H1 (cell line): Measurements from ENCODE around the gene XPNPEP2. TPM values are rescaled to one million over a fixed set of nuclear protein-coding genes. Genes with fewer than 3 reads are reported as not detected.

Source experiments
- CTCF ChIA-PET: fragments of 300-600 bp; sonication (Branson Sonifier 250); formaldehyde crosslinking; loops from one replicate; lab custom pipeline; 2021; ENCODE audit not compliant: partially characterized antibody; lab: Charles Lee
- POLR2A ChIA-PET: fragments of 300-600 bp; sonication (Branson Sonifier 250); formaldehyde crosslinking; loops from one replicate; lab custom pipeline; 2021; ENCODE audit warnings: inconsistent platforms; ENCODE audit not compliant: partially characterized antibody; lab: Charles Lee
- DNase-seq, 2 experiments: peaks; one replicate each; pipeline versions ENCODE4 v3.0.0 to v3.0.0-alpha.2; 2010 to 2022; ENCODE audit warnings: low spot score in 2 of 2, low read depth in 1 of 2, mixed read lengths in 1 of 2
- FAIRE-seq: peaks from 2 replicates; lab custom pipeline; 2011; peaks lifted over from hg19 to GRCh38; lab: Jason Lieb, UNC
- H2AFZ ChIP-seq: 2 replicates; pipeline ENCODE4 v1.8.1; 2012; ENCODE audit warnings: low read length, inconsistent platforms
- H2AK5ac ChIP-seq: 2 replicates; pipeline ENCODE4 v1.6.1; 2013; ENCODE audit warnings: low read depth, low read length
- H2BK120ac ChIP-seq: replicated peaks from 2 replicates; pipeline ENCODE3; 2013; ENCODE audit warnings: low read depth, low read length, inconsistent platforms
- H2BK12ac ChIP-seq: 2 replicates; pipeline ENCODE4 v1.6.1; 2013; ENCODE audit warnings: low read depth, low read length
- H2BK15ac ChIP-seq: 2 replicates; pipeline ENCODE4 v1.6.1; 2013; ENCODE audit warnings: low read length
- H2BK20ac ChIP-seq: 2 replicates; pipeline ENCODE4 v1.6.1; 2013; ENCODE audit warnings: low read length
- H2BK5ac ChIP-seq: 2 replicates; pipeline ENCODE4 v1.6.1; 2013; ENCODE audit warnings: low read depth, low read length
- H3K14ac ChIP-seq: 2 replicates; pipeline ENCODE4 v1.6.1; 2013; ENCODE audit warnings: inconsistent platforms; ENCODE audit not compliant: insufficient read length
- H3K18ac ChIP-seq: 2 replicates; pipeline ENCODE4 v1.6.1; 2013; ENCODE audit warnings: low read length; ENCODE audit errors: extremely low read depth
- H3K23ac ChIP-seq: 2 replicates; pipeline ENCODE4 v1.6.1; 2013; ENCODE audit warnings: inconsistent platforms; ENCODE audit not compliant: insufficient read length
- H3K23me2 ChIP-seq: 2 replicates; pipeline ENCODE4 v1.6.1; 2013; ENCODE audit warnings: low read depth, low read length
- H3K27ac ChIP-seq: 2 replicates; pipeline ENCODE4 v1.6.1; 2011; ENCODE audit warnings: low read depth, low read length, inconsistent platforms
- H3K27me3 ChIP-seq, 4 experiments: replicated peaks in 1 of 4; 1 replicate in 1 of 4; 2 replicates in 3 of 4; pipeline versions ENCODE4 v1.6.1 to v1.8.1; 2011 to 2013; ENCODE audit warnings: low read length in 3 of 4, mild to moderate bottlenecking in 3 of 4, inconsistent platforms in 2 of 4, mixed read lengths in 2 of 4, moderate library complexity in 1 of 4; ENCODE audit not compliant: control insufficient read depth in 3 of 4, insufficient read depth in 3 of 4; ENCODE audit errors: extremely low read depth in 1 of 4
- H3K36me3 ChIP-seq, 4 experiments: 2 replicates each; pipeline versions ENCODE4 v1.6.1 to v1.8.1; 2011 to 2013; ENCODE audit warnings: mild to moderate bottlenecking in 4 of 4, low read length in 3 of 4, moderate library complexity in 2 of 4, control low read depth in 1 of 4, inconsistent platforms in 1 of 4; ENCODE audit not compliant: insufficient read depth in 4 of 4, control insufficient read depth in 2 of 4
- H3K4ac ChIP-seq: replicated peaks from 2 replicates; pipeline ENCODE3; 2013; ENCODE audit warnings: low read length, low read depth, mixed read lengths, inconsistent platforms; ENCODE audit not compliant: insufficient read length
- H3K4me1 ChIP-seq, 4 experiments: replicated peaks in 1 of 4; 1 replicate in 1 of 4; 2 replicates in 3 of 4; pipeline versions ENCODE4 v1.6.1 to v1.8.1; 2011 to 2013; ENCODE audit warnings: low read length in 3 of 4, inconsistent platforms in 2 of 4, mixed read lengths in 1 of 4; ENCODE audit not compliant: insufficient read depth in 4 of 4, control insufficient read depth in 3 of 4
- H3K4me2 ChIP-seq, 2 experiments: 2 replicates each; pipeline versions ENCODE4 v1.6.1 to v1.8.1; 2011 to 2013; ENCODE audit warnings: low read depth in 2 of 2, low read length in 2 of 2, control low read depth in 1 of 2, inconsistent platforms in 1 of 2, mild to moderate bottlenecking in 1 of 2; ENCODE audit not compliant: insufficient read depth in 1 of 2
- H3K4me3 ChIP-seq, 4 experiments: fragments of 200-600, 300-600 bp in 1 of 4; sonication (generic), shearing (Covaris generic), sonication (Bioruptor Twin) in 1 of 4; 2 replicates each; pipeline versions ENCODE4 v1.5.1 to v1.8.1; 2011 to 2016; ENCODE audit warnings: low read length in 4 of 4, low read depth in 3 of 4, control low read depth in 2 of 4, inconsistent platforms in 2 of 4, mild to moderate bottlenecking in 2 of 4, mixed read lengths in 1 of 4, moderate library complexity in 1 of 4; ENCODE audit not compliant: insufficient read depth in 2 of 4; ENCODE audit errors: extremely low read depth in 1 of 4
- H3K56ac ChIP-seq: replicated peaks from 2 replicates; pipeline ENCODE3; 2013; ENCODE audit warnings: low read depth, mild to moderate bottlenecking, mixed read lengths, low read length, inconsistent platforms; ENCODE audit not compliant: insufficient read length
- H3K79me1 ChIP-seq: 2 replicates; pipeline ENCODE4 v1.6.1; 2013; ENCODE audit warnings: low read depth, low read length, control low read depth
- H3K79me2 ChIP-seq, 2 experiments: 2 replicates each; pipeline versions ENCODE4 v1.6.1 to v1.8.1; 2012 to 2013; ENCODE audit warnings: low read length in 2 of 2, mild to moderate bottlenecking in 2 of 2, inconsistent platforms in 1 of 2; ENCODE audit not compliant: insufficient read depth in 2 of 2, control insufficient read depth in 1 of 2
- H3K9ac ChIP-seq, 4 experiments: replicated peaks in 1 of 4; 1 replicate in 1 of 4; 2 replicates in 3 of 4; pipeline versions ENCODE4 v1.6.1 to v1.8.1; 2011 to 2013; ENCODE audit warnings: low read depth in 3 of 4, low read length in 3 of 4, control low read depth in 2 of 4, mild to moderate bottlenecking in 2 of 4, moderate library complexity in 2 of 4, inconsistent platforms in 1 of 4; ENCODE audit errors: extremely low read depth in 1 of 4
- H3K9me3 ChIP-seq, 2 experiments: 2 replicates each; pipeline versions ENCODE4 v1.6.1 to v1.8.1; 2012 to 2013; ENCODE audit warnings: mild to moderate bottlenecking in 2 of 2, moderate library complexity in 2 of 2, control low read depth in 1 of 2, inconsistent platforms in 1 of 2, low read depth in 1 of 2, low read length in 1 of 2, mixed read lengths in 1 of 2; ENCODE audit not compliant: insufficient read depth in 2 of 2
- H4K20me1 ChIP-seq, 2 experiments: replicated peaks in 1 of 2; 2 replicates each; pipeline versions ENCODE3 to v1.8.1; 2011 to 2013; ENCODE audit warnings: inconsistent platforms in 2 of 2, low read length in 2 of 2, mild to moderate bottlenecking in 1 of 2; ENCODE audit not compliant: insufficient read depth in 2 of 2, control insufficient read depth in 1 of 2
- H4K5ac ChIP-seq: 2 replicates; pipeline ENCODE4 v1.6.1; 2013; ENCODE audit warnings: low read length, low read depth, mixed read lengths, inconsistent platforms; ENCODE audit not compliant: insufficient read length
- H4K8ac ChIP-seq: 2 replicates; pipeline ENCODE4 v1.8.0; 2013; ENCODE audit warnings: mild to moderate bottlenecking, moderate library complexity, low read length, inconsistent platforms; ENCODE audit not compliant: insufficient read depth; ENCODE audit errors: extremely low read depth
- H4K91ac ChIP-seq: replicated peaks from 2 replicates; pipeline ENCODE3; 2013; ENCODE audit warnings: low read length, mixed read lengths, inconsistent platforms; ENCODE audit not compliant: insufficient read length
- CBX5 ChIP-seq: fragments of 300-800, 300-1000 bp; sonication (generic); IDR thresholded peaks from 2 replicates; pipeline ENCODE4 v1.7.1; 2016; ENCODE audit warnings: antibody characterized with exemption, low read length, low read depth
- whole genome bisulfite sequencing, 2 experiments: shearing (Covaris generic) in 1 of 2; methylation state at CpG; one replicate each; pipeline versions ENCODE4 v1.1.6 to v1.1.7; 2013 to 2015; ENCODE audit warnings: low lambda C conversion rate in 2 of 2, mixed read lengths in 2 of 2, inconsistent platforms in 1 of 2, low coverage in 1 of 2, missing lambda C conversion rate in 1 of 2; ENCODE audit not compliant: insufficient replicate concordance in 2 of 2, insufficient coverage in 1 of 2, insufficient read length in 1 of 2; ENCODE audit errors: extremely low coverage in 1 of 2, missing lambda C conversion rate in 1 of 2; 5-methylcytosine and 5-hydroxymethylcytosine counted together
- polyA plus RNA-seq, 7 experiments: library from polyadenylated mRNA; depleted of rRNA in 3 of 7; stranded (reverse) in 5 of 7; unstranded in 2 of 7; fragments of >200 nt in 5 of 7; fragments of 200-250 nt in 2 of 7; gene quantifications; 1 replicate in 5 of 7; 2 replicates in 1 of 7; 4 replicates in 1 of 7; pipeline versions ENCODE4 v1.2.1 to v1.2.3, GENCODE V29; 2011 to 2013; ENCODE audit warnings: missing spikeins in 2 of 7, mixed read lengths in 2 of 7
- total RNA-seq: library from RNA; stranded (reverse); fragmentation: NEBNext Ultra II Directional; extraction: Animal tissue kit (Norgen Biotek cat#: 25700); gene quantifications from 2 replicates; pipeline ENCODE4 v1.2.1, GENCODE V29; 2021

XPNPEP2 gene
- total and polyA plus RNA-seq, 2 of the 8 experiments (the other 6 are each of a cell fraction or from before 2014, with no cell fraction given), result 0.27 TPM; not detected in 1

GRCh38 chrX:129705988-129706387 lies 32.8 kb upstream of the XPNPEP2 start:
- Histone ChIP-seq H4K20me1 (no peaks in the 10 kb centered on the region), H2AFZ (no peak overlapping the region), H3K9me3 (no peaks in the 10 kb centered on the region), H3K18ac (no peak overlapping the region), H3K56ac (no peak overlapping the region), H3K9ac (no peak overlapping the region), H2BK15ac (no peak overlapping the region), H3K4ac (no peak overlapping the region), H3K4me3 (no peak overlapping the region), H4K5ac (no peak overlapping the region), H3K14ac (no peak overlapping the region), H3K23me2 (no peaks in the 10 kb centered on the region), H4K91ac (no peak overlapping the region), H2BK20ac (no peak overlapping the region), H3K27ac (no peak overlapping the region), H2BK120ac (no peak overlapping the region), H3K79me1 (no peaks in the 10 kb centered on the region), H3K36me3 (no peaks in the 10 kb centered on the region), H3K4me2 (no peak overlapping the region), H2BK12ac (no peak overlapping the region), H2BK5ac (no peak overlapping the region), H4K8ac (no peak overlapping the region), H3K23ac (no peak overlapping the region), H2AK5ac (no peak overlapping the region), H3K27me3 (no peaks in the 10 kb centered on the region), H3K79me2 (no peaks in the 10 kb centered on the region), H3K4me1 (no peaks in the 10 kb centered on the region)
- no peak for DNase-seq
- ChIA-PET POLR2A (no interaction called here), CTCF (interaction anchor here (1.0 to 1.3 kb wide), 2 partner anchors 20 to 65 kb away, joined by 3 read pairs; no protein-coding TSS in a partner anchor)
- FAIRE-seq, result no peak
- no peak for TF ChIP-seq CBX5
- 91% methylated on average over 4 of the region's 4 CpGs; no CpG with 5 or more reads in 1 of the 2 experiments for WGBS, 2 experiments
